AG10803 (cell line): ENCODE data around the gene CASP8.
"Not testable (repeated sequence)": the region's sequence is repeated elsewhere in the genome, so short reads cannot be mapped to it uniquely, and the experiment has no call there.

Experiments
- DNase-seq: peaks from one replicate; pipeline ENCODE4 v3.0.0; 2010; ENCODE audit warnings: low read depth
- H3K4me3 ChIP-seq: 2 replicates; pipeline ENCODE4 v1.5.1; 2011; ENCODE audit warnings: mild to moderate bottlenecking, low read length, control low read depth
- TF ChIP-seq, protein P1 (sequence below): conservative IDR thresholded peaks from 2 replicates; pipeline ENCODE4 v1.5.1; 2011; ENCODE audit warnings: mild to moderate bottlenecking, low read length, control low read depth, inconsistent platforms

CASP8 gene

DNA sequence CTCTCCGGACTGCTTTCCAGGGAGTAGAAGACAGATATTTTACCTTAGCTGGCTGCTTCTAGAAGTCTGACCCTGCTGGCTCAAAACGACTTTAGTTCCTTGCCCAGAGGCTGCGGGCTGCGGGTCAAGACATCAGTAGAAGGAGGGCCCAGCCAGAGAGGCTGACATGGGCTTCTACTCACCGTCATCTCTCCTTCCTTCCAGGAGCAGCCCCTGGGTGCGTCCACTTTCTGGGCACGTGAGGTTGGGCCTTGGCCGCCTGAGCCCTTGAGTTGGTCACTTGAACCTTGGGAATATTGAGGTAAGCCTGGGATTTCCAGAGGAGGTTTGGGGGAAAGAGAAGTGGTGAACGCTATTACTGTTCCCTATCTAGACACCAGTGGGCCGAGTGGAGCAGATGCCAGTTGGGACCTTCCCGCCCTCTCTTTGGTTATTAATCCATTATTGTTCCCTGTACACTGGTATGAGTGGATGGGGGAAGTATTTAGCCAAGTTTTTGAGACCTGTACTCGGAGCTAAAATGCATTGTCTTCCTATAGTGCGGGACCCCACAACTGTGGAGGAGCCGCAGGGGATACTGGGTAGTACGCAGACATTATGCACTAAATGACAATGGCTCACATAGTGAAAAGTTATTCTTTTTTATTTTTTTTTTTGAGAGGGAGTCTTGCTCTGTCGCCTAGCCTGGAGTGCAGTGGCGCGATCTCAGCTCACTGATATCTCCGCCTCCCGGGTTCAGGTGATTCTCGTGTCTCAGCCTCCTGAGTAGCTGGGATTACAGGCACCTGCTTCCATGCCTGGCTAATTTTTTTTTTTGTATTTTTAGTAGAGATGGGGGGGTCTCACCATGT lies 26.3 kb upstream of the CASP8 start:
- DNase-seq, result no peak
- no peak overlapping the region for H3K4me3 ChIP-seq
- TF ChIP-seq, protein P1, sequence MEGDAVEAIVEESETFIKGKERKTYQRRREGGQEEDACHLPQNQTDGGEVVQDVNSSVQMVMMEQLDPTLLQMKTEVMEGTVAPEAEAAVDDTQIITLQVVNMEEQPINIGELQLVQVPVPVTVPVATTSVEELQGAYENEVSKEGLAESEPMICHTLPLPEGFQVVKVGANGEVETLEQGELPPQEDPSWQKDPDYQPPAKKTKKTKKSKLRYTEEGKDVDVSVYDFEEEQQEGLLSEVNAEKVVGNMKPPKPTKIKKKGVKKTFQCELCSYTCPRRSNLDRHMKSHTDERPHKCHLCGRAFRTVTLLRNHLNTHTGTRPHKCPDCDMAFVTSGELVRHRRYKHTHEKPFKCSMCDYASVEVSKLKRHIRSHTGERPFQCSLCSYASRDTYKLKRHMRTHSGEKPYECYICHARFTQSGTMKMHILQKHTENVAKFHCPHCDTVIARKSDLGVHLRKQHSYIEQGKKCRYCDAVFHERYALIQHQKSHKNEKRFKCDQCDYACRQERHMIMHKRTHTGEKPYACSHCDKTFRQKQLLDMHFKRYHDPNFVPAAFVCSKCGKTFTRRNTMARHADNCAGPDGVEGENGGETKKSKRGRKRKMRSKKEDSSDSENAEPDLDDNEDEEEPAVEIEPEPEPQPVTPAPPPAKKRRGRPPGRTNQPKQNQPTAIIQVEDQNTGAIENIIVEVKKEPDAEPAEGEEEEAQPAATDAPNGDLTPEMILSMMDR, result no peak

DNA sequence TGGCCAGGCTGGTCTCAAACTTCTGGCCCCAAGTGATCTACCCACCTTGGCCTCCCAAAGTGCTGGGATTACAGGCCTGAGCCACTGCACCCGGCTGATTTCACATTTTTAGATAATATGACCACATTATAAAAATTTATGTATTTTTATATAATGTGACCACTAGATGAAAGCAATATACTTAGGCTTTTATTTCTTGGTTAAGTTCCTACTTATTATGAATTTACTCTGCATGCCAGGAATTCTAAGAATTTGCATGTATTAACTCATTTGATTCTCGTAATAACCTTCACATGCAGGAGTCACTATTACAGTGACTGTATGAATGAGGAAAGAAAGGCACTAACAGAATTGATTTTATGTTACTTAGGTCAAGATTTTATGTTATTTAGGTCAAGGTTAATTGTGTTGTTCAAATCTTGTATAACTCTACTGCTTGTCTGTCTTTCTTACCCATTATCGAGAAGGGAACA lies 25.6 kb upstream of the CASP8 start:
- no peak overlapping the region for H3K4me3 ChIP-seq

DNA sequence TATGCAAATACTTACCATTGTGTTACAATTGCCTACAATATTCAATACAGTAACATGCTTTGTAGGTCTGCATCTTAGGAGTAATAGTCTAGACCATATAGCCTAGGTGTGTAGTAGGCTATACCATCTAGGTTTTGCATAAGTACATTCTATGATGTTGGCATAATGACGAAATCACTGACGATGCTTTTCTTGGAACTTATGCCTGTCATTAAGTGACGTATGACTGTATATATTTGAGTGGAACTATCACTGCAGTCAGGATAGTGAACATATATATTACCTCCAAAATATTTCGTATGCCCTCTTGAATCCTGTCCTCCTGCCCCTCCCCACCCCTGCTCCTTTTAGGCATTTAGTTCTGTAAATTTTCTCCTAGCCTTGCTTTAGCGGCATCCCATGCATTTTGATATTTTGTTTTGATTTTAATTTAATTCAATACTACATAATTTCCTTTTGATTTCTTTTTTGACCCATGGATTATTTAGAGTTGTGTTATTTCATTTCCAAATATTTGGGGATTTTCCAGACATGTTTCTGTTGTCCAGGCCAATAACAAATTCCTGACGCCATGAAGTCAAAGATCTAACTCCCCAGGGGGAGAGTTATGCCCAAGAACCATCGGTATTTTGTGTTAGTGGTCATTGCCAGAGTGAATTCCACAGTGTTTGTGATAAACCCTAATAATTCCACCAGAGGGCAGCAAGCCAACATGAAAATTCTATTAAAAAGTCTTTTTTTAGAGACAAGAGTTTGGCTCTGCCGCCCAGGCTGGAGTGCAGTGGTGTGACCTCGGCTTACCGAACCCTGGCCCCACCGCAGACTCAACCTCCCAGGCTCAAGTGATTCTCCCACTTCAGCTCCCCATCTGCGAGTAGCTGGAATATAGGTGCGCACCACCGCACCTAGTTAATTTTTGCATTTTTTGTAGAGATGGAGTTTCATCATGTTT lies 24.2 kb upstream of the CASP8 start:
- no peak overlapping the region; the same call in 1 of the 2 replicates for H3K4me3 ChIP-seq
- DNase-seq, result peak; percentile 95
- TF ChIP-seq, protein P1, result peak; percentile 61

More for the DNA sequence above, 25.6 kb upstream of the CASP8 start:
- DNase-seq, result peak; percentile 66
- TF ChIP-seq, protein P1, result no peak

DNA sequence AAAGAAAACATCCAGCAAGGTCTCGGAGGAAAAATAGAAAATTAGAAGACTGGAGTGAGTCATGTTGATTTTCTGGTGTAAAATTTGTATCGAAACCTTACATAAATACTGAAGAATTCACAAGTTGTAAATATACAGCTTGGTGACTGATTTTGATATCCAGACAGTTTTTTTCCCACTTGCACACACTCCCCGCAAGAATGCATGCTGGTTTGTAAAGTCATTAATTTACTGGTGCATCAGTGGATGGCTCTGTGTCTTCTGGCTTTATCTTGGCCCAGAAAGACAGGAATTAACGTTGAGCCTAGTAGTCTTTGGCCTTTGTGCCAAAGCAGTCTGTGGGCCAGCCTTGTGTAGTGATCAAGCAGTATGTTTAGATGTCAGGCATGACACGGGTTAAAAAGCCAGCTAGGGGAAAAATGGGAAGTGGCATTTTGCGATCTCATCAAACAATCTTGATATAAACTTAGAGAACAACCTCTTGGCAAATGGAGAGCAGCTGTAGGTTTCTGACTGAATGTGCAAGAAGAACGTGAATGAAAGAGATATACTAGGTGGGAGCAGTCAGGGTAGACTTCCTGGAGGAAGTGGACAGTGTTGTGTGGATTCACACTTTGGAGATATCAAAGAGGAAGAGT lies 22.7 kb upstream of the CASP8 start:
- peak; percentile 72 for DNase-seq
- TF ChIP-seq, protein P1, result no peak
- H3K4me3 ChIP-seq, result no peak overlapping the region

DNA sequence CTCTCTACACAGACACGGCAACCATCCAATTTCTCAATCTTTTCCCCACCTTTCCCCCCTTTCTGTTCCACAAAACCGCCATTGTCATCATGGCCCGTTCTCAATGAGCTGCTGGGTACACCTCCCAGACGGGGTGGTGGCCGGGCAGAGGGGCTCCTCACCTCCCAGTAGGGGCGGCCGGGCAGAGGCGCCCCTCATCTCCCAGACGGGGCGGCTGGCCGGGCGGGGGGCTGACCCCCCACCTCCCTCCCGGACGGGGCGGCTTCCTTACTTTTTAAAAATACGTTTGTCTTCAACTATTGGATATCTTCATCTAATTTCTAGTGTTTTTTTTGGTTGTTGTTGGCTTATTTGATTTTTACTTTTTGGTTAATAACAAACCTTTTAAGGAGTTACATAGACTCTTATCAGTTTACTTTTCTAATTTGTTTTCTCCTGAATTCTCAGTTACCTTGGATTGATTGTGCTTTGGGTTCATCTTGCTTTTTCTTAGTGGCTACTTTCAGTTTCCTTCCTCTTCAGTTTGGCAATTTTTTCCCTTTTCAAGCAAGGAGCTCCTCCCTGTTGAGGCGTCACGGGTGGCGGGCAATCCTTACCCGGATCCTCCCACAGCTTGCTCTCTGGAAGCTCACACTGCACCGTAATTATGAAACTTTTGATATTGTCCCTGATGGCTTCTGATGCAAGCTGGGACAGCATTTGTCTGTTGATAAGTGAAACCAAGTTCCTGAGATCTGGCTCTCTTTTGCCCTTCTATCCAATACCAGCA lies 21.0 kb upstream of the CASP8 start:
- DNase-seq, result peak; percentile 76
- H3K4me3 ChIP-seq, result not testable (repeated sequence)

DNA sequence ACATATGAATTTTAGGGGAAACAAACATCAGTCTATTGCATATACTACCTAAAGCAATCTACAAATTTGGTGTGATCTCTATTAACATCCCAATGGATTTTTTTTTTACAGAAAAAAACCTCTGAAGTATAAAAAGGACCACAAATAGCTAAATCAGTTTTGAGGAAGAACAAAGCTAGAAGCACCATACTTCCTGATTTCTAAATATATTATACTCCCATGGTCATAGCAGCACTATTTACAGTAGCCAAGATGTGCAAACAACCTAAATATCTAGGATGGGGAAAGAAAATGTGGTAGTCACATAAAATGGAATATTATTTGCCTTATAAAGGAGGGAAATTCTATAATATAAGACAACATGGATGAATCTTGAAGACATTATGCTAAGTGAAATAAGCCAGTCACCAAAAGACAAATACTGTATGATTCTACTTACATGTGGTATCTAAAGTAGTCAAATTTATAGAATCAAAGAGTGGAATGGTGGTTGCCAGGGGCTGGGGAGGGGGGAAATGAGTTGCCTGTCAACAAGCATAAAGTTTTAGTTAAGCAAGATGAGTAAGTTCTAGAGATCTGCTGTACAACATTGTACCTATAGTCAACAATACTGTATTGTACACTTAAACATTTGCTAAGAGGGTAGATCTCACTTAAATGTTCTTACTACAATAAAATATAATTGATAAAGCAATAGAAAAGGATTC lies 17.6 kb upstream of the CASP8 start:
- no peak overlapping the region for H3K4me3 ChIP-seq
- DNase-seq, result no peak
- TF ChIP-seq, protein P1, result no peak
